ENCODE results near the gene DKK1.

GRCh38 chr10:52269233-52269632 lies 44.8 kb upstream of the DKK1 start:
- no peak for TF ChIP-seq POLR2A (IDR thresholded peaks at IDR 0.05)
- TF ChIP-seq CTCF (IDR thresholded peaks at IDR 0.05), result no peak

Data from body of pancreas (tissue), 4 donors.